ENCODE data around the gene TNFRSF12A. TPM values are rescaled to one million over a fixed set of nuclear protein-coding genes. Genes with fewer than 3 reads are reported as not detected.

Gene TNFRSF12A
- total RNA-seq, 4 donors from 2014 or later, result 12.6 to 76.2 (median 24.0) TPM

GRCh38 chr16:3012828-3013420 lies 7.2 kb upstream of the TNFRSF12A start, which contains the start of gene CLDN9:
CLDN9 (plus strand) TSS chr16:3012923; CDS start chr16:3013363, 440 bp downstream.
- no peak within 1 kb of the TSS for H3K4me3 ChIP-seq
- H3K27me3 ChIP-seq, result peaks cover 13 to 19% of the 10 kb centered on the region in 2 donors
- intact Hi-C loops (cut with DNase I; ENCODE audit: low total_unique reads), result no loop called here
- no peaks in the 10 kb centered on the region for H3K4me1 ChIP-seq
- H3K36me3 ChIP-seq, result no peaks in the 10 kb centered on the region
- no peak for DNase-seq
- H3K27ac ChIP-seq, result no peak within 1 kb of the TSS
- no peak for TF ChIP-seq POLR2A (IDR thresholded peaks at IDR 0.05)
- no peak for TF ChIP-seq CTCF (IDR thresholded peaks at IDR 0.05)
- H3K9me3 ChIP-seq, result no peaks in the 10 kb centered on the region

GRCh38 chr16:3013491-3013951 lies 6.6 kb upstream of the TNFRSF12A start:
- no peak for DNase-seq

GRCh38 chr16:3013998-3014690 lies 6.0 kb upstream of the TNFRSF12A start:
- Histone ChIP-seq H3K27ac (no peak overlapping the region), H3K36me3 (no peaks in the 10 kb centered on the region), H3K4me1 (no peaks in the 10 kb centered on the region), H3K9me3 (no peaks in the 10 kb centered on the region), H3K4me3 (no peak overlapping the region), H3K27me3 (peaks cover 9 to 27% of the 10 kb centered on the region in 2 donors)
- DNase-seq, result no peak
- intact Hi-C loops (cut with DNase I; ENCODE audit: low total_unique reads), result no loop called here
- no peak for TF ChIP-seq POLR2A (IDR thresholded peaks at IDR 0.05)
- TF ChIP-seq CTCF (IDR thresholded peaks at IDR 0.05), result no peak

More at GRCh38 chr16:3013491-3013951, 6.6 kb upstream of the TNFRSF12A start:
- peaks cover 10 to 25% of the 10 kb centered on the region in 2 donors for H3K27me3 ChIP-seq
- H3K36me3 ChIP-seq, result no peaks in the 10 kb centered on the region
- TF ChIP-seq POLR2A (IDR thresholded peaks at IDR 0.05) (no peak), CTCF (IDR thresholded peaks at IDR 0.05) (no peak)
- no peaks in the 10 kb centered on the region for H3K9me3 ChIP-seq
- intact Hi-C loops (cut with DNase I; ENCODE audit: low total_unique reads), result no loop called here
- H3K4me3 ChIP-seq, result no peak overlapping the region
- no peak overlapping the region for H3K27ac ChIP-seq
- no peaks in the 10 kb centered on the region for H3K4me1 ChIP-seq

- H3K27me3 ChIP-seq, result peaks cover 9 to 27% of the 10 kb centered on the region in 2 donors
- DNase-seq, result no peak
- H3K36me3 ChIP-seq, result no peaks in the 10 kb centered on the region
- H3K27ac ChIP-seq, result no peak overlapping the region
- no peaks in the 10 kb centered on the region for H3K9me3 ChIP-seq
- no peak overlapping the region for H3K4me3 ChIP-seq
- intact Hi-C loops (cut with DNase I; ENCODE audit: low total_unique reads), result no loop called here
- TF ChIP-seq CTCF (IDR thresholded peaks at IDR 0.05) (no peak), POLR2A (IDR thresholded peaks at IDR 0.05) (no peak)
- no peaks in the 10 kb centered on the region for H3K4me1 ChIP-seq
These were observed 5.2 kb upstream of the TNFRSF12A start for GRCh38 chr16:3014971-3015370.

DNA sequence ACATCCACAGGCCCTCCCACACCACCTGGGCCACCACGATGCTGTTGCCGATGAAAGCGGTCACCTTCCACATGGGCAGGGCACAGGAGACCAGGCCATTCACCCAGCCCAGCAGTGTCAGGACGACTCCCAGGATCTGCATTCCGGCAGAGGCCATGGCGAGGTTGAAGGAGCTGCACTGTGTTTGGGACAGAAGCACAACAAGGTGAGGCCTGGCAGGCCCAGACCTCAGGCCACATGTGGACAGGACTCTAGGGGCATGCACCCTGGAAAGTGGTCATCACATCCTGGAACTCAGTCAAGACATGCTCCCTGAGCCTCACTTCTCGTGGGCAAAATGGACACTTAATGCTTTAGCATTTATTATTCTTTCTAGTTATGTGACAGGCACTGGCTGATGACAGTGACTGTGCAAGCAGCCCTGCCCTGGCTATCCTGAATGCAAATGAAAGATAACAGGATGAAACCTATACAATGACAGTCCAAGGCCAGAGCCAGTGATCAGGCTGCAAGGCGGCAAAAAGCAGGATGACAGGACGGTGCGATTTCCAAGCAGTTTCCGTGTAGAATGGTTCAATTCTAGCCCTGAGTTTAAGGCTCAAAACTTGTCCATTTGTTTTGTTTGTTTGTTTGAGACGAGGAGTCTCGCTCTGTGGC lies 4.2 kb upstream of the TNFRSF12A start:
- intact Hi-C loops (cut with DNase I; ENCODE audit: low total_unique reads), result no loop called here
- TF ChIP-seq CTCF (IDR thresholded peaks at IDR 0.05) (no peak), POLR2A (IDR thresholded peaks at IDR 0.05) (no peak)
- Histone ChIP-seq H3K36me3 (no peaks in the 10 kb centered on the region), H3K9me3 (no peaks in the 10 kb centered on the region), H3K4me1 (no peaks in the 10 kb centered on the region), H3K27ac (no peak overlapping the region), H3K27me3 (peaks cover 9 to 27% of the 10 kb centered on the region in 2 donors), H3K4me3 (no peak overlapping the region)
- no peak for DNase-seq
